Measurements from ENCODE around the gene MARCHF10.

- TF ChIP-seq CTCF (IDR thresholded peaks at IDR 0.05) = no peak
- no peak for TF ChIP-seq POLR2AphosphoS5 (IDR thresholded peaks at IDR 0.05)
- TF ChIP-seq POLR2A (IDR thresholded peaks at IDR 0.05) = no peak
- TF ChIP-seq EP300 (IDR thresholded peaks at IDR 0.05; ENCODE audit: low read depth) = no peak
Measured at GRCh38 chr17:62780269-62780668, 27.8 kb downstream of the MARCHF10 start.

Measured in transverse colon (tissue), 4 donors.